Mucosa of stomach (tissue), 1 donor: ENCODE measurements around the gene EMID1.

Experiments used
- H3K27me3 ChIP-seq: one replicate; pipeline ENCODE4 v1.7.0; 2013; ENCODE audit warnings: mild to moderate bottlenecking, low read length; ENCODE audit not compliant: control insufficient read depth, insufficient read depth
- H3K36me3 ChIP-seq: one replicate; pipeline ENCODE4 v1.7.0; 2013; ENCODE audit warnings: low read length; ENCODE audit not compliant: control insufficient read depth, insufficient read depth
- H3K4me1 ChIP-seq: one replicate; pipeline ENCODE4 v1.7.0; 2013; ENCODE audit warnings: mild to moderate bottlenecking, low read length; ENCODE audit not compliant: control insufficient read depth, insufficient read depth
- H3K4me3 ChIP-seq: one replicate; pipeline ENCODE4 v1.7.0; 2013; ENCODE audit warnings: low read length
- H3K9ac ChIP-seq: one replicate; pipeline ENCODE4 v1.7.0; 2013; ENCODE audit warnings: mild to moderate bottlenecking, low read length, moderate library complexity
- H3K9me3 ChIP-seq: one replicate; pipeline ENCODE4 v1.7.0; 2013; ENCODE audit warnings: mild to moderate bottlenecking, low read length, moderate library complexity; ENCODE audit not compliant: control insufficient read depth
- donor health status: Pancreatic carcinoma.

The EMID1 gene

GRCh38 chr22:29263791-29264276 is 58.1 kb downstream of the EMID1 start:
- no peak overlapping the region for H3K9ac ChIP-seq
- H3K36me3 ChIP-seq, result no peaks in the 10 kb centered on the region
- H3K9me3 ChIP-seq, result no peaks in the 10 kb centered on the region
- H3K4me3 ChIP-seq, result no peak overlapping the region
- H3K27me3 ChIP-seq, result no peaks in the 10 kb centered on the region
- peaks cover 15% of the 10 kb centered on the region for H3K4me1 ChIP-seq

GRCh38 chr22:29265305-29265704 is 59.6 kb downstream of the EMID1 start:
- H3K4me1 ChIP-seq, result peaks cover 22% of the 10 kb centered on the region
- no peak overlapping the region for H3K9ac ChIP-seq

DNA sequence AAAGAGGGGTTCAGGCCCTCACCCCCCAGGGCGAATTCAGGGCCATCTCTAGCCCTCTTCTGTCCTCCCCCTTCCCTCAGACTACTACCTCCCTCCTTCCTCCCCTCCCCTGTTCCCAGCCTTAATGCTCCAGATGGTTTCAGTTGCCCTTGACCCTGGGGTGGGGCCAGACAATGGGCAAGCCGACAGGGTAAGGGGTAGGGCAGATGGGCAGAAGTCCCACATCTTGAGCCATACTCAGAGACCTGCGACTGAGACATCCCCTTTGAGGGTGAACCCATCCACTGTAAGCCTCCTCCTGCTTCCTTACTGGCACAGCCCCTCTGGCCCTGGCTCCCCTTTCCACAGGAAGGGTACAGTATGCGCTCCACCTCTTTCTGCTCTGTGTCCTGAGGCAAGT is 60.2 kb downstream of the EMID1 start:
- Histone ChIP-seq H3K36me3 (no peaks in the 10 kb centered on the region), H3K4me1 (peaks cover 26% of the 10 kb centered on the region), H3K4me3 (no peak overlapping the region), H3K27me3 (no peaks in the 10 kb centered on the region), H3K9ac (no peak overlapping the region), H3K9me3 (no peaks in the 10 kb centered on the region)

More at GRCh38 chr22:29265305-29265704, 59.6 kb downstream of the EMID1 start:
- Histone ChIP-seq H3K9me3 (no peaks in the 10 kb centered on the region), H3K36me3 (no peaks in the 10 kb centered on the region), H3K4me3 (no peak overlapping the region), H3K27me3 (no peaks in the 10 kb centered on the region)

DNA sequence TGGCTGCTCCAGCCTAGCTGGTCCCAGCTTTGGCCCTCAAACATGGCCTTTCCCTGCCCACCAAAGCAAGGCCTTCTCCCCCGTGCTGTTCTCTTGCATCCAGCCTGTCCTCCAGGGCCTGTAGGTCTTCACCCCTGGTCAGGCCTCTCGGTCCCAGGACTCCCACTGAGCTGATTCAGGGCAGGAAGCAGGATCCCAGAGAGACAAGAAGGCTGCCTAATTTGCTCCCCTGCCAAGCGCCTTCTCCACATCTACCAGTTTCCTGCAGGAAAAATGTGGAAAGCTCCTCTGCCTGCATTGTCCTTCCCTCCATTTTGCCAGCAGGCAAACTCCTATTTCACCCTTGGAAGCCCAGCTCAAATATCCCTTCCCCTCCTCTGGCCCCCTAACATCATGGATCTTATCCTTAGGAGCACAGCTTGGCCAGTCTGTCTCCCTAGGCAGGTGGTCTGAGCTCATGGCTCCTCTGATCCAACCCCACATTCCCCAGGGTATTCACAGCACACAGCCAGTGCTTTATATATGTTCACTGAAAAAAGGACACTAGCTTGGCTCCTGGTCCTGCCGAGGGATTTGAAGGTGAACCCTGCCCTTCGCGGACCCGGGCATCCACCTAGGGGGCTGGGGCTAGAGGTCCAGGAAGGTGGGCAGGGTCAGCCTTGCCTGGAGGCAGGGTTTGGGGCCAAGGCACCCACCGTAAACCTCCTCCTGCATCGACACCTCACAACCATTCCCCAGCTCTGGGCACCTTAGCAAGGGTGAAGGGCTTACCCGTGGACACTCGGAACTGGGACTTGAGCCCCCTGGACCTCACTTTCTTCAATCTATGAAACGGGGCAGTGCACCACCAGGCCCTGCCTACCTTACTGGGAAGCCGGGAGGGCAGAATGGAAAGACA is 61.1 kb downstream of the EMID1 start:
- Histone ChIP-seq H3K27me3 (no peaks in the 10 kb centered on the region), H3K4me3 (peak overlapping the region; percentile 90), H3K9me3 (no peaks in the 10 kb centered on the region), H3K9ac (peak overlapping the region; percentile 98), H3K36me3 (no peaks in the 10 kb centered on the region), H3K4me1 (peaks cover 30% of the 10 kb centered on the region)

GRCh38 chr22:29267462-29267857 is 61.8 kb downstream of the EMID1 start:
- Histone ChIP-seq H3K36me3 (no peaks in the 10 kb centered on the region), H3K4me1 (peaks cover 30% of the 10 kb centered on the region), H3K9me3 (no peaks in the 10 kb centered on the region), H3K4me3 (peak overlapping the region; percentile 90), H3K27me3 (no peaks in the 10 kb centered on the region), H3K9ac (peak overlapping the region; percentile 98)

- Histone ChIP-seq H3K36me3 (no peaks in the 10 kb centered on the region), H3K4me1 (peaks cover 30% of the 10 kb centered on the region), H3K27me3 (no peaks in the 10 kb centered on the region), H3K9ac (peak within 1 kb of the TSS; percentile 98), H3K9me3 (no peaks in the 10 kb centered on the region), H3K4me3 (peak within 1 kb of the TSS; percentile 90)
Observed at GRCh38 chr22:29267858-29268510, 62.3 kb downstream of the EMID1 start, which contains the start of the genes EWSR1 and RHBDD3. Gene EWSR1 (plus strand): TSS chr22:29268268. CDS start chr22:29268337, 69 bp downstream. Gene RHBDD3 (minus strand): TSS chr22:29267981. CDS start chr22:29265626, 2,355 bp downstream.

- H3K9ac ChIP-seq, result peak overlapping the region; percentile 98
- no peaks in the 10 kb centered on the region for H3K36me3 ChIP-seq
- H3K9me3 ChIP-seq, result no peaks in the 10 kb centered on the region
- H3K4me3 ChIP-seq, result peak overlapping the region; percentile 90
- H3K4me1 ChIP-seq, result peaks cover 30% of the 10 kb centered on the region
- no peaks in the 10 kb centered on the region for H3K27me3 ChIP-seq
Observed at GRCh38 chr22:29268511-29269229, 63.0 kb downstream of the EMID1 start.

- Histone ChIP-seq H3K27me3 (no peaks in the 10 kb centered on the region), H3K4me3 (peak overlapping the region; percentile 90), H3K36me3 (no peaks in the 10 kb centered on the region), H3K9me3 (no peaks in the 10 kb centered on the region), H3K9ac (peak overlapping the region; percentile 98), H3K4me1 (peaks cover 30% of the 10 kb centered on the region)
Observed at GRCh38 chr22:29269230-29269604, 63.5 kb downstream of the EMID1 start.

DNA sequence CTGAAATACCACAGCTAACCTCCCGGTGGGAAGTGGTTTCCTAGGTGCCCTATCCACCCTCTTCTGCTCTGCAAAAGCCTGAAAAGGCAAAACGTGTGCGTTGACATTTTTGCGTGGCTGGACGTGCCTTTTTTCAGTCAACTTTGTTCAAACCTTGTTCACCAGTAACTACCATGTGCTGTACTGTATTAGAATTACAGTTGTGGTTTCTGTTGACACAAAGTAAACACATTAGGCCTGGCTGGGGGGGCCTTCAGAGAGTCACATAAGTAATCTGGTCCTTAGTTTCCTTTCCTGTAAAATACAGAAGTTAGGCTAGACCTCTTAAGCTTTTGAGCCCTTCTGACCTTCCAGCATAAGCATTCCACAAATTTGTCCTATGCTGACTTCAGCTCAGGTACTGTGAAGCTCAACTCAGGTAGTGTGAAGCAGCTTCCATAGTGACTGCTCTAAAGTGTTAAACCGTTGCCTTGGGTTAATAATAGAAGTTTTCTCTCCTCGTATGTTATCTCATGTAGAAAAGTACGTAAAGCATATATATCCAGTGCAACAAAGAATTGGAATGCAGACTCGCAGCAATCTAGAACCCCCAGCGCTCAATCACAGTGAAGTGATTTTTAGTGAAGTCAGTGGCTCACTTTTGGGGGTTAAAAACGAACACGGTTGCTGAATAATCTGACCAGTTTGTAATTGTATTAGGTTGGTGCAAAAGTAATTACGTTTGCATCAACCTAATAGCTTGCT is 64.2 kb downstream of the EMID1 start:
- peak overlapping the region; percentile 98 for H3K9ac ChIP-seq
- H3K4me1 ChIP-seq, result peaks cover 30% of the 10 kb centered on the region

DNA sequence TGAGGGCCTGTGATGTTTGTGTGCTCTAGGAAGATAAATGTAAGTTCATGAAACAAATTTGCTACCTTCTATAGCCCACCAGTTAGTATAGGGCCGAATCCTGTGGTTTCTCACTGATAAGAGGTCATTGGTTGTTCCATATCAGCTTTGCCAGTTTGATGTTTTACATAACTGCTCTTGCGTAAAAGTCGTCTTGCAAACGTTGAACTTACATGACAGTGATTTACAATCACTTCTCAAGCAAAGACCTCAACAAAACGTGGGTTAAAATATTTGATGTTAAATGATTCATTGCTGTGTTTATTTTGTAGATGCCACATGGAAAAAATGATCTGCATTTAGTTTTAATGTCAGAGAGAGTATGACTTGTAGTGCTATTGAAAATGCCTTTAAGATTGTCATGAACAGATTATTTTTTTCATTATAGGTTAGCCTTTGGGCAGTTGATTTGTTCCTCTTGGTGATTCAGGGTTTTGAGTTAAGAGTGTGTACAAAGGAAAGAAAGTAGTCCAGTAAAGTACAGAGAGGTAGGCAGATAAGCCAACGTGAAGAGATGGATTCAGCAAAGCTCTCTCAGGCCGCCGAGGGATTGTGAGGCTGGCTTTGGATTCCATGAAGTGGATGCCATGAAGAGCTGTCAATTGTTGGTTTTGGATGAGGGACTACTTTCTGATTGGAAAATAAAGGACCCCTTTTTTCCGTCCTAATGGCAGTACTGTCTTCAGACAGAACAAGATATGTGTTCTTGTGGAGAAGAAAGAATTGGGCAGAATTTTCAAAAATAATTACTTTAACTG is 65.0 kb downstream of the EMID1 start:
- Histone ChIP-seq H3K36me3 (no peaks in the 10 kb centered on the region), H3K4me3 (peak overlapping the region; percentile 90), H3K9ac (peak overlapping the region; percentile 98), H3K9me3 (no peaks in the 10 kb centered on the region), H3K27me3 (no peaks in the 10 kb centered on the region), H3K4me1 (peaks cover 30% of the 10 kb centered on the region)

More for the DNA sequence above, 64.2 kb downstream of the EMID1 start:
- Histone ChIP-seq H3K9me3 (no peaks in the 10 kb centered on the region), H3K36me3 (no peaks in the 10 kb centered on the region), H3K27me3 (no peaks in the 10 kb centered on the region), H3K4me3 (peak overlapping the region; percentile 90)
